ENCODE measurements around the gene NF2.

Gene NF2

DNA sequence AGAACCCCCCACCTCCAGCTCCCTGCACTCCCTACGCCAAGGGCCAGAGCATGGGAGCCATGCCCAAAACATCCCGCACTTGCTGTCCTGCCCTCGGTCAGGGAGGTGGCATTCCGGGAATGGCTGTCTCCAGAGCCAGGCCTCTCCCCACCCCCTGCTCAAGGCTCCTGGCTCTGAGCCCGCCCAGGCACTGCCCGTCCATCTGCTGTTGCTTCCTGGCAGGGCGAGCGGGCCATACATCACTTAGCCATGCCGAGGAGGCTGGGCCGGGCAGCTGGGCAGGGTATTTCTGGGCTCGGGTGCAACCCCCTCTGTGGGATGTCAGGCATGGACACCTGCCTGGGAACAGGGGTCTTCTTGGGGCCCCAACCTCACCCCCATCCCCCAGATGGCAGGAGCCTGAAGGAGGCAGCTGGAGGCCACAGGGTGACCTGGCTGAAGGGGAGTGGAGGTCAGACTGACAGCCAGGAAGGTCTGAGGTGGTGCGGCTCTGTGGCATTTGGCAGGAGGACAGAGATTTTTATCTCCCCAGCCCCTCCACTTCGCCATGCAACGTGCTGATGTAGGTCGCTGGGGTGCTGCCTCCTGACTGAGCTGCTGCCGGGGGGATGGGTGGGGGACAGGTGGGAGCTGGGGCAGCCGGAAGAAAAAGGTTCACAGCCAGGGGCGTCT is 107.6 kb downstream of the NF2 start:
- Histone ChIP-seq H3K9ac (ENCODE audit: insufficient read length, low read depth) (no peak overlapping the region), H3K4me1 (ENCODE audit: insufficient read depth, insufficient read length) (peaks cover 3% of the 10 kb centered on the region), H3K27me3 (ENCODE audit: insufficient read depth, insufficient read length) (no peaks in the 10 kb centered on the region), H3K9me3 (ENCODE audit: insufficient read depth, low read length) (no peaks in the 10 kb centered on the region), H3K4me3 (ENCODE audit: insufficient read length, low read depth) (no peak overlapping the region), H3K36me3 (ENCODE audit: insufficient read depth, insufficient read length, low read length) (no peaks in the 10 kb centered on the region)
- TF ChIP-seq YY1 (IDR thresholded peaks at IDR 0.05; ENCODE audit: insufficient read depth, insufficient read length) (no peak), ZNF274 (IDR thresholded peaks at IDR 0.05; ENCODE audit: low read depth, low read length) (no peak), SUZ12 (IDR thresholded peaks at IDR 0.05; ENCODE audit: extremely low read depth, insufficient read depth, insufficient read length) (no peak)
- no peak for DNase-seq (ENCODE audit: low read depth, low spot score)

DNA sequence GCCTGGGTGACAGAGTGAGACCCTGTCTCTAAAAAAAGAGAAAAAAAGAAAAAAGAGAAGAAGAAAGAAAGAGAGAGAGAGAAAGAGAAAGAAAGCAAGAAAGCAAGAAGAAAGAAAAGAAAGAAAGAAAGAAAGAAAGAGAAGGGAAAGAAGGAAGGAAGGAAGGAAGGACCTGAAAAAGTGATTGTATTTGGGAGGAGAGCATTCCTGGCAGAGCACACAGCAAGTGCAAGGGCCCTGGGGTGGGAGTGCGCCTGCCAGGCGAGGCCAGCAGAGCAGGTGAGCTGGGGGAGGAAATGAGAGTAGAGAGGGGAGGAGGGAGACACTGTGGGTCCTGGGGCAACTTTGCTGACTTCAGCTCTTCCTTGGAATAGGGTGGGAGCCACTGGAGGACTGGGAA is 108.7 kb downstream of the NF2 start:
- TF ChIP-seq YY1 (IDR thresholded peaks at IDR 0.05; ENCODE audit: insufficient read depth, insufficient read length), result no peak
- no peak for TF ChIP-seq ZNF274 (IDR thresholded peaks at IDR 0.05; ENCODE audit: low read depth, low read length)
- no peak for TF ChIP-seq SUZ12 (IDR thresholded peaks at IDR 0.05; ENCODE audit: extremely low read depth, insufficient read depth, insufficient read length)

DNA sequence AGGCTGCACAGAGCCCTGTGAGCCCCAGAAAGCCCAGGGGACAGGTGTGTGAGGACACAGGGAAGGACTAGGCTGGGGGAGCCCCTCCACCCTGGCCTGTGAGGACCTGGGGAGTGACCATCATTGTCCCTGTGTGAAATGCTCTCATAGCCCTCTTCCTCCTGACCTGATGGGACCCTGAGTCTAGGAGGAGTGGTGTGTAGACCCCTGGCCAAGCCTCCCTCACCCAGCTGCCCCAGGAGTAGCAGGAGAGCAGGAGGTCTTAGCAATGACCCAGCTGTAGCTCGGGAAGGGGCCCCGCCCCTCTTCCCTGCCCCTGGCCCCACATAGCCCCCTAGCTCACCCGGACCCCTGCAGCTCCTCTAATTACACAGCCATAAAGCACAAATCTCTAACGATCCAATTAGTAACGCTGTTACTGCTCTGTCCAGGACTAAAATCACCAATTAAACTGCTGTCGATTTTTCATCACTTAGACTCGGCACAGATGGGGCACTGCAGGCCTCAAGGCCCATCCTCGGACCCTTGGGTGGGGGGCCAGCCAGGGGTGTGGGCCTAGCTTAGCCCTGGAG is 109.8 kb downstream of the NF2 start:
- Histone ChIP-seq H3K27me3 (ENCODE audit: insufficient read depth, insufficient read length) (peaks cover 12% of the 10 kb centered on the region), H3K9me3 (ENCODE audit: insufficient read depth, low read length) (no peaks in the 10 kb centered on the region), H3K4me3 (ENCODE audit: insufficient read length, low read depth) (no peak overlapping the region), H3K4me1 (ENCODE audit: insufficient read depth, insufficient read length) (no peaks in the 10 kb centered on the region), H3K36me3 (ENCODE audit: insufficient read depth, insufficient read length, low read length) (no peaks in the 10 kb centered on the region), H3K9ac (ENCODE audit: insufficient read length, low read depth) (no peak overlapping the region)
- no peak for DNase-seq (ENCODE audit: low read depth, low spot score)
- TF ChIP-seq YY1 (IDR thresholded peaks at IDR 0.05; ENCODE audit: insufficient read depth, insufficient read length), result no peak
- no peak for TF ChIP-seq SUZ12 (IDR thresholded peaks at IDR 0.05; ENCODE audit: extremely low read depth, insufficient read depth, insufficient read length)
- TF ChIP-seq ZNF274 (IDR thresholded peaks at IDR 0.05; ENCODE audit: low read depth, low read length), result no peak

More for the DNA sequence above, 108.7 kb downstream of the NF2 start:
- no peaks in the 10 kb centered on the region for H3K9me3 ChIP-seq (ENCODE audit: insufficient read depth, low read length)
- no peaks in the 10 kb centered on the region for H3K36me3 ChIP-seq (ENCODE audit: insufficient read depth, insufficient read length, low read length)
- H3K4me1 ChIP-seq (ENCODE audit: insufficient read depth, insufficient read length), result no peaks in the 10 kb centered on the region
- no peak overlapping the region for H3K9ac ChIP-seq (ENCODE audit: insufficient read length, low read depth)
- peaks cover 3% of the 10 kb centered on the region for H3K27me3 ChIP-seq (ENCODE audit: insufficient read depth, insufficient read length)
- DNase-seq (ENCODE audit: low read depth, low spot score), result no peak
- no peak overlapping the region for H3K4me3 ChIP-seq (ENCODE audit: insufficient read length, low read depth)

DNA sequence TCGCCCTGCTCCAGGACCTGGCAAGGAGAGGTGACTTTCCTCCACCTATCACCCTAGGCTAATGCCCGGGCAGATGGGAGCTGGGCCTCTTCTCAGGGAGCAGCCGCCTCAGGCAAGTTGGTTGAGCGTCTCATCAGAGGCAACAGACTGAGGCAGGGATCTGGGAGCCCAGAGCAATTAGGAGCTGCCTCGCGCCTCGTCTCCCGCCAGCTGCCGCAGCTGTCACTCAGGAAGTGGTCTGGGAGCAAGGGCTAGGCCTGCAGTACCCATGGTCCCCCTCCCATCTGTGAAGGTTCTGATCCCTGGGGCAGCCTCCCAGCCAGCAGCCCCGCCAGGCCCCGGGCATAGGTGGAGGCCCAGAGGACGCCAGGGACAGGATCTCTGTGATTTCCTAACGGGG is 111.8 kb downstream of the NF2 start:
- H3K9ac ChIP-seq (ENCODE audit: insufficient read length, low read depth), result no peak overlapping the region
- H3K27me3 ChIP-seq (ENCODE audit: insufficient read depth, insufficient read length), result peaks cover 28% of the 10 kb centered on the region
- H3K4me3 ChIP-seq (ENCODE audit: insufficient read length, low read depth), result no peak overlapping the region
- DNase-seq (ENCODE audit: low read depth, low spot score), result no peak
- H3K9me3 ChIP-seq (ENCODE audit: insufficient read depth, low read length), result no peaks in the 10 kb centered on the region
- H3K4me1 ChIP-seq (ENCODE audit: insufficient read depth, insufficient read length), result no peaks in the 10 kb centered on the region
- no peaks in the 10 kb centered on the region for H3K36me3 ChIP-seq (ENCODE audit: insufficient read depth, insufficient read length, low read length)
- no peak for TF ChIP-seq SUZ12 (IDR thresholded peaks at IDR 0.05; ENCODE audit: extremely low read depth, insufficient read depth, insufficient read length)
- no peak for TF ChIP-seq YY1 (IDR thresholded peaks at IDR 0.05; ENCODE audit: insufficient read depth, insufficient read length)
- no peak for TF ChIP-seq ZNF274 (IDR thresholded peaks at IDR 0.05; ENCODE audit: low read depth, low read length)

DNA sequence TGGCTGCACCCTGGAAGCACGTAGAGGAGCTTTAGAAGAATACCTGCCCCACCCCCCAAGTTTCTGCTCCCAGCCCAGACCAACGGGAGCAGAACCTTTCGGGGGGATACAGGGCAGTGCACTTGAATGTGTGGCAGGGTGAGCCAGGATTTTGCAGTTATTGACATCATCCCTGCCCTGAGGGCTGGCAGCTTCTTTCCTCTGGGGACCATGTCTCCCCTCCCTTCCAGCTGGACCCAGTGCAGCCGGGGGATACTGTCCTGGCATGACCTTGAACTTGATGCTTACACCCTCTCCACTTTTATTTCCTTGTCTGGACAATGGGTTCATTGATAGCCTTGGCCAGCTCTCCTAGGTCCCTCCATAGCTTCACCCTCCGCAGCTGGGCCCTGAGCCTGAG is 112.3 kb downstream of the NF2 start:
- H3K9ac ChIP-seq (ENCODE audit: insufficient read length, low read depth), result no peak overlapping the region
- no peak for DNase-seq (ENCODE audit: low read depth, low spot score)
- peaks cover 32% of the 10 kb centered on the region for H3K27me3 ChIP-seq (ENCODE audit: insufficient read depth, insufficient read length)
- H3K9me3 ChIP-seq (ENCODE audit: insufficient read depth, low read length), result no peaks in the 10 kb centered on the region
- H3K4me1 ChIP-seq (ENCODE audit: insufficient read depth, insufficient read length), result no peaks in the 10 kb centered on the region
- H3K4me3 ChIP-seq (ENCODE audit: insufficient read length, low read depth), result no peak overlapping the region
- H3K36me3 ChIP-seq (ENCODE audit: insufficient read depth, insufficient read length, low read length), result no peaks in the 10 kb centered on the region
- TF ChIP-seq ZNF274 (IDR thresholded peaks at IDR 0.05; ENCODE audit: low read depth, low read length), result no peak
- no peak for TF ChIP-seq SUZ12 (IDR thresholded peaks at IDR 0.05; ENCODE audit: extremely low read depth, insufficient read depth, insufficient read length)
- no peak for TF ChIP-seq YY1 (IDR thresholded peaks at IDR 0.05; ENCODE audit: insufficient read depth, insufficient read length)

DNA sequence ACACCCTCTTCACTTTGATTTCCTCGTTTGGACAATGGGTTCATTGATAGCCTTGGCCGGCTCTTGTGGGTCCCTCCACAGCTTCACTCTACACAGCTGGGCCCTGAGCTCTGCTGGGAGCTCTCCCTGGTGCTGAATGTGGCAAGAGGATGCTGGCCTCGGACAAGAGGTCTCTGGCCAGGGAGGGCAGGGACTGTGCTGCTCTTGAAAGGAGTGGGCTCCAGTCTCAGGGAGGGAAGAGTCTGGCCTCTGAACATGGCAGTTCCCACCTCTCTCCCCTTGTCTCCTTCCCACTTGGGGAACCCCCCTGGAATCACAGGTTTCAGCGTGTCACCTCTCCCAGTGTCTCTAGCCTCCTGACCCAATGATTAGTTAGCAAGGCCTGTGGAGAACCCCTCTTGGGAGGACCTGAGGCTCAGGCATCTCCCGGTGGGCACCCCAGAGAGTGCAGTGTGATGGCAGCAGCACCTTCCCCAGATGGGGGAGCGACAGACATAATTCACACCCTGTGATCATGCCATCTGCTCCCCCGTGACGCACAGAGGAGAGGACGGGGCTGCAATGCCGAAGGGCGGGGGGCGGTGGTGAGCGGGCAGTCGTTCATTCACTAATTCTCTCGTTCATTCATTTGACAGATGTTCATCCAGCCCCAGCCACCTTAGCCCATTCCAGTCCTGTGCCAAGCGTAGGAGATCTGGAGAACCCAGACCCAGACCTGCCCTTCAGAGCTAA is 113.5 kb downstream of the NF2 start:
- TF ChIP-seq YY1 (IDR thresholded peaks at IDR 0.05; ENCODE audit: insufficient read depth, insufficient read length) (no peak), ZNF274 (IDR thresholded peaks at IDR 0.05; ENCODE audit: low read depth, low read length) (no peak), SUZ12 (IDR thresholded peaks at IDR 0.05; ENCODE audit: extremely low read depth, insufficient read depth, insufficient read length) (no peak)
- no peak overlapping the region for H3K9ac ChIP-seq (ENCODE audit: insufficient read length, low read depth)
- no peak overlapping the region for H3K4me3 ChIP-seq (ENCODE audit: insufficient read length, low read depth)
- peak; percentile 69 for DNase-seq (ENCODE audit: low read depth, low spot score)
- no peaks in the 10 kb centered on the region for H3K9me3 ChIP-seq (ENCODE audit: insufficient read depth, low read length)
- H3K36me3 ChIP-seq (ENCODE audit: insufficient read depth, insufficient read length, low read length), result no peaks in the 10 kb centered on the region
- peaks cover 45% of the 10 kb centered on the region for H3K27me3 ChIP-seq (ENCODE audit: insufficient read depth, insufficient read length)
- H3K4me1 ChIP-seq (ENCODE audit: insufficient read depth, insufficient read length), result no peaks in the 10 kb centered on the region

DNA sequence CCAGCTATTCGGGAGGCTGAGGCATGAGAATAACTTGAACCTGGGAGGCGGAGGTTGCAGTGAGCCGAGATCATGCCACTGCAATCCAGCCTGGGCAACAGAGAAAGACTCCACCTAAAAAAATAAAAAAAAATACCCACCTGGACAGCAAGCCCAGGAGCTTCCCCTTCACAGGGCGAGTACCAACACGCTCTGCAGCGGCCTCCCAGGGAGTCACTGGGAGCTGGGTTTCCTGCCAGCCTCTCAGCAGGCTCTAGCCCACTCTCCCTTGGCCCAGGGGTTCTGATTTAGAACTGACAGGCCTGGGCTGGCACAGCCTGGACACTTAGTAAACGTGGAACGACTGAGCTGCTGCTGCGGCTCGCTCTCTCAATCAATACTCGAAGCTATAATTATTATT is 114.4 kb downstream of the NF2 start:
- TF ChIP-seq ZNF274 (IDR thresholded peaks at IDR 0.05; ENCODE audit: low read depth, low read length) (no peak), YY1 (IDR thresholded peaks at IDR 0.05; ENCODE audit: insufficient read depth, insufficient read length) (no peak), SUZ12 (IDR thresholded peaks at IDR 0.05; ENCODE audit: extremely low read depth, insufficient read depth, insufficient read length) (no peak)
- H3K9me3 ChIP-seq (ENCODE audit: insufficient read depth, low read length), result no peaks in the 10 kb centered on the region
- no peak overlapping the region for H3K4me3 ChIP-seq (ENCODE audit: insufficient read length, low read depth)
- no peak for DNase-seq (ENCODE audit: low read depth, low spot score)
- H3K4me1 ChIP-seq (ENCODE audit: insufficient read depth, insufficient read length), result no peaks in the 10 kb centered on the region
- peaks cover 53% of the 10 kb centered on the region for H3K27me3 ChIP-seq (ENCODE audit: insufficient read depth, insufficient read length)
- no peak overlapping the region for H3K9ac ChIP-seq (ENCODE audit: insufficient read length, low read depth)
- H3K36me3 ChIP-seq (ENCODE audit: insufficient read depth, insufficient read length, low read length), result no peaks in the 10 kb centered on the region

Measured in NT2/D1 (cell line).